ENCODE measurements around the gene ITIH4.

DNA sequence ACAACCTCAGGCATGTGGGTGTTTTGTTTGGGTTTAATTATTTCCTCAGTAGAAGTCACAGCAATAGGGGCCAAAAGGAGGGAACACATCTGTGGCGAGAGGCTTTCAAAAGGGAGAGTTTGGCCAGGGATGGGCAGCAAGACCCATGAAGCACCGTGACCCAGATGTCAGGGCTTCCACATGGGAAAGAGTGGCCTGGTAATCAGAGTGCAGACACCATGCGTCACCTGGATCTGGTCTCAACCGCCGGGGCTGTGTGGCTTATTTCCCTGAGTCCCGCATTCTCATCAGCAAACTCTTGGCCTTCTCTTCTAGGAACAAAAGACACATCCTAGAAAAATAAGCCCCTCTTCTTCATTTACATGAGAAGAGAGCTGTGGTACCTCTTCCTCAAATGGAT lies 16.8 kb upstream of the ITIH4 start:
- TF ChIP-seq, protein P1, sequence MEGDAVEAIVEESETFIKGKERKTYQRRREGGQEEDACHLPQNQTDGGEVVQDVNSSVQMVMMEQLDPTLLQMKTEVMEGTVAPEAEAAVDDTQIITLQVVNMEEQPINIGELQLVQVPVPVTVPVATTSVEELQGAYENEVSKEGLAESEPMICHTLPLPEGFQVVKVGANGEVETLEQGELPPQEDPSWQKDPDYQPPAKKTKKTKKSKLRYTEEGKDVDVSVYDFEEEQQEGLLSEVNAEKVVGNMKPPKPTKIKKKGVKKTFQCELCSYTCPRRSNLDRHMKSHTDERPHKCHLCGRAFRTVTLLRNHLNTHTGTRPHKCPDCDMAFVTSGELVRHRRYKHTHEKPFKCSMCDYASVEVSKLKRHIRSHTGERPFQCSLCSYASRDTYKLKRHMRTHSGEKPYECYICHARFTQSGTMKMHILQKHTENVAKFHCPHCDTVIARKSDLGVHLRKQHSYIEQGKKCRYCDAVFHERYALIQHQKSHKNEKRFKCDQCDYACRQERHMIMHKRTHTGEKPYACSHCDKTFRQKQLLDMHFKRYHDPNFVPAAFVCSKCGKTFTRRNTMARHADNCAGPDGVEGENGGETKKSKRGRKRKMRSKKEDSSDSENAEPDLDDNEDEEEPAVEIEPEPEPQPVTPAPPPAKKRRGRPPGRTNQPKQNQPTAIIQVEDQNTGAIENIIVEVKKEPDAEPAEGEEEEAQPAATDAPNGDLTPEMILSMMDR (IDR thresholded peaks at IDR 0.05) = no peak
- TF ChIP-seq EP300 (IDR thresholded peaks at IDR 0.05) = no peak
- TF ChIP-seq POLR2A (IDR thresholded peaks at IDR 0.05) = no peak
